ENCODE measurements around the gene GNB1L. TPM values are rescaled to one million over a fixed set of nuclear protein-coding genes. Genes with fewer than 3 reads are reported as not detected.
A peak's percentile ranks its signal among the peaks of the same experiment; 100 is the strongest.

GNB1L gene
- total and polyA plus RNA-seq, 9 of the 15 experiments (the other 6 are each of a cell fraction or from before 2014, with no cell fraction given): 0.56 to 50.5 (median 10.2) TPM

GRCh38 chr22:19845054-19845722 is 9.5 kb downstream of the GNB1L start:
- Histone ChIP-seq H3K9ac (ENCODE audit: insufficient read depth in 1 of 2, low read depth in 2 of 2, low read length in 2 of 2) (peak overlapping the region in 1 of 2 experiments; percentile 53; a peak in 2 of 4 replicates), H3K9me1 (ENCODE audit: control insufficient read depth, insufficient read depth, low read length) (peaks cover 7% of the 10 kb centered on the region), H3K4me3 (no peak overlapping the region), H3K36me3 (ENCODE audit: control insufficient read depth, insufficient read depth, low read length) (peaks cover 28% of the 10 kb centered on the region), H4K20me1 (replicated peaks; ENCODE audit: control insufficient read depth, insufficient read depth, low read length) (peaks cover 37% of the 10 kb centered on the region), H3K27me3 (ENCODE audit: control insufficient read depth in 2 of 2, insufficient read depth in 2 of 2, low read length in 2 of 2) (no peaks in the 10 kb centered on the region), H3K4me2 (ENCODE audit: insufficient read depth, low read length) (no peak overlapping the region), H3K4me1 (replicated peaks in 1 of 2; ENCODE audit: control insufficient read depth in 2 of 2, insufficient read depth in 2 of 2, low read length in 2 of 2) (peaks cover 0 to 52% of the 10 kb centered on the region in 2 experiments; a peak in 3 of 5 replicates), H3K9me3 (replicated peaks; ENCODE audit: control insufficient read depth, insufficient read depth, low read depth, low read length) (peaks cover 5% of the 10 kb centered on the region; the same call in 1 of the 2 replicates), H2AFZ (ENCODE audit: low read depth, low read length) (no peak overlapping the region), H3K79me2 (ENCODE audit: control insufficient read depth, insufficient read depth, low read length) (peaks cover 14% of the 10 kb centered on the region), H3K27ac (ENCODE audit: extremely low read depth, low read depth, low read length) (no peak overlapping the region)
- in situ Hi-C loops (cut with MboI): no loop called here
- DNase-seq (ENCODE audit: extremely low read depth in 1 of 4, low spot score in 3 of 4) (peak in 2 of 4 experiments; percentile 60 to 72), FAIRE-seq (no peak), ATAC-seq (0 out of 3 replicates have a peak, but pooled peaks have one; percentile 2)
- BruUV-seq (replicated peaks): no TSS peak
- ChIA-PET POLR2A (interaction anchor here (0.5 to 13.6 kb wide), 10 partner anchors 10 to 205 kb away, joined by 3 to 247 read pairs (median 3); partner anchors contain the start of genes GNB1L and RTL10), CTCF (ENCODE audit: low intra/inter-chr PET ratio) (interaction anchor here (0.7 kb wide), 1 partner anchor 78 kb away, joined by 5 read pairs; no protein-coding TSS in a partner anchor)
- intact Hi-C loops (cut with micrococcal nuclease): no loop called here
- 76% methylated on average over 8 of the region's 8 CpGs for WGBS (ENCODE audit: insufficient coverage, low coverage, missing lambda C conversion rate)
- TF ChIP-seq CEBPZ (IDR thresholded peaks at IDR 0.05; ENCODE audit: borderline replicate concordance, low read depth, low read length) (no peak), THRAP3 (IDR thresholded peaks at IDR 0.05; ENCODE audit: borderline replicate concordance) (no peak), RBBP5 (IDR thresholded peaks at IDR 0.05; ENCODE audit: borderline replicate concordance, insufficient read depth, low read length, poor library complexity, severe bottlenecking) (peak; percentile 9), SRSF7 (optimal IDR thresholded peaks at IDR 0.05; ENCODE audit: low read depth, low read length) (no peak), CTCF (IDR thresholded peaks at IDR 0.05 in 2 of 3, conservative IDR thresholded peaks at IDR 0.05 in 1 of 3; ENCODE audit: insufficient read depth in 2 of 3, low read depth in 1 of 3, low read length in 3 of 3) (0 out of 6 replicates have a peak, but pooled peaks of 1 of the 3 experiments have one; percentile 0), POLR2G (IDR thresholded peaks at IDR 0.05; ENCODE audit: low read depth, low read length) (peak; percentile 74), KDM5B (IDR thresholded peaks at IDR 0.05; ENCODE audit: insufficient replicate concordance, low read depth, low read length) (peak; percentile 3), ZNF146 (CRISPR knock-in tag; IDR thresholded peaks at IDR 0.05; ENCODE audit: unreplicated experiment) (peak; percentile 13), HDAC6 (IDR thresholded peaks at IDR 0.05; ENCODE audit: low read depth, low read length) (0 out of 2 replicates have a peak, but pooled peaks have one; percentile 78), ZNF280B (CRISPR knock-in tag; IDR thresholded peaks at IDR 0.05) (peak; percentile 13; the same call in 1 of the 2 replicates)
